K562 (cell line): ENCODE measurements around the gene GEMIN2. TPM values are rescaled to one million over a fixed set of nuclear protein-coding genes. Genes with fewer than 3 reads are reported as not detected.
A peak's percentile ranks its signal among the peaks of the same experiment; 100 is the strongest.

Experiments
- ATAC-seq: fragments of 200-7000 bp; cut with Tn5 transposase; 3 replicates; pipeline ENCODE4 v1.9.1; 2020; ENCODE audit warnings: moderate library complexity
- BruUV-seq: library from RNA; stranded (reverse); fragments of 400-500 nt; replicated peaks from 2 replicates; lab custom pipeline; 2021; lab: Mats Ljungman, UMichigan
- CTCF ChIA-PET: fragments of 300-600 bp; formaldehyde crosslinking; extraction: SDS; loops from one replicate; lab custom pipeline; 2021; ENCODE audit warnings: low intra/inter-chr PET ratio; lab: Yijun Ruan, JAX
- POLR2A ChIA-PET: fragments of 300-600, 350-650 bp; sonication (Branson Sonifier 250); formaldehyde crosslinking; extraction: SDS; loops from one replicate; lab custom pipeline; 2021; ENCODE audit warnings: antibody characterized with exemption, inconsistent platforms; lab: Yijun Ruan, JAX
- DNase-seq, 4 experiments: peaks; one replicate each; pipeline versions ENCODE4 v3.0.0 to v3.0.0-alpha.2; 2011 to 2018; ENCODE audit warnings: low spot score in 3 of 4, mixed read lengths in 3 of 4; ENCODE audit errors: extremely low read depth in 1 of 4
- FAIRE-seq: peaks from 2 replicates; lab custom pipeline; 2011; peaks lifted over from hg19 to GRCh38; lab: Jason Lieb, UNC
- H2AFZ ChIP-seq: 2 replicates; pipeline ENCODE4 v1.6.0; 2011; ENCODE audit warnings: low read depth, low read length, control low read depth, inconsistent platforms
- H3K27ac ChIP-seq: fragments of 200-600 bp; 3 replicates; pipeline ENCODE4 v1.8.0; 2011; ENCODE audit warnings: low read depth, mild to moderate bottlenecking, control low read depth, inconsistent platforms, low read length, moderate library complexity, mixed read lengths; ENCODE audit errors: extremely low read depth
- H3K27me3 ChIP-seq, 2 experiments: fragments of 300-600 bp in 1 of 2; 2 replicates in 1 of 2; 3 replicates in 1 of 2; pipeline versions ENCODE4 v1.6.0 to v1.8.0; 2011; ENCODE audit warnings: inconsistent platforms in 2 of 2, low read length in 2 of 2, mild to moderate bottlenecking in 1 of 2, mixed read lengths in 1 of 2, moderate library complexity in 1 of 2; ENCODE audit not compliant: control insufficient read depth in 2 of 2, insufficient read depth in 2 of 2
- H3K36me3 ChIP-seq: fragments of 300-600 bp; 3 replicates; pipeline ENCODE4 v1.8.0; 2011; ENCODE audit warnings: mild to moderate bottlenecking, low read length, inconsistent platforms; ENCODE audit not compliant: control insufficient read depth, insufficient read depth
- H3K4me1 ChIP-seq, 2 experiments: fragments of 200-600 bp in 1 of 2; replicated peaks in 1 of 2; 2 replicates in 1 of 2; 3 replicates in 1 of 2; pipeline versions ENCODE4 v1.5.1 to v1.8.0; 2011; ENCODE audit warnings: inconsistent platforms in 2 of 2, low read length in 2 of 2, mild to moderate bottlenecking in 1 of 2, mixed read lengths in 1 of 2, moderate library complexity in 1 of 2; ENCODE audit not compliant: control insufficient read depth in 2 of 2, insufficient read depth in 2 of 2
- H3K4me2 ChIP-seq: 2 replicates; pipeline ENCODE4 v1.6.1; 2011; ENCODE audit warnings: low read length, control low read depth, inconsistent platforms, mixed read lengths; ENCODE audit not compliant: insufficient read depth
- H3K4me3 ChIP-seq: fragments of 200-600 bp; sonication (generic), shearing (Covaris generic); 2 replicates; pipeline ENCODE4 v1.5.1; 2016; ENCODE audit warnings: control low read depth, inconsistent platforms
- H3K79me2 ChIP-seq: fragments of 200-600 bp; 3 replicates; pipeline ENCODE4 v1.8.0; 2011; ENCODE audit warnings: low read length, inconsistent platforms; ENCODE audit not compliant: control insufficient read depth, insufficient read depth
- H3K9ac ChIP-seq, 2 experiments: 2 replicates each; pipeline versions ENCODE4 v1.6.0 to v1.6.1; 2011; ENCODE audit warnings: low read depth in 2 of 2, low read length in 2 of 2, control low read depth in 1 of 2, inconsistent platforms in 1 of 2, mild to moderate bottlenecking in 1 of 2, mixed read lengths in 1 of 2; ENCODE audit not compliant: insufficient read depth in 1 of 2
- H3K9me1 ChIP-seq: one replicate; pipeline ENCODE4 v1.6.0; 2011; ENCODE audit warnings: inconsistent platforms, mild to moderate bottlenecking, low read length, moderate library complexity; ENCODE audit not compliant: control insufficient read depth, insufficient read depth
- H3K9me3 ChIP-seq: replicated peaks from 2 replicates; pipeline ENCODE4 v1.5.1; 2011; ENCODE audit warnings: low read depth, low read length, inconsistent platforms; ENCODE audit not compliant: control insufficient read depth, insufficient read depth
- H4K20me1 ChIP-seq: replicated peaks from 2 replicates; pipeline ENCODE4 v1.6.1; 2011; ENCODE audit warnings: low read length, inconsistent platforms, mixed read lengths; ENCODE audit not compliant: control insufficient read depth, insufficient read depth
- CEBPB ChIP-seq: fragments of 450-650 bp; IDR thresholded peaks from 2 replicates; pipeline ENCODE4 v1.6.1; 2016; ENCODE audit warnings: missing genetic modification characterization, missing compliant biosample characterization
- CREB3 ChIP-seq: fragments of 450-650 bp; conservative IDR thresholded peaks from 2 replicates; pipeline ENCODE4 v1.6.1; 2016; ENCODE audit warnings: missing genetic modification characterization, low read depth, mild to moderate bottlenecking, missing compliant biosample characterization, moderate library complexity
- E2F1 ChIP-seq: sonication (generic); formaldehyde crosslinking; IDR thresholded peaks from 2 replicates; pipeline ENCODE4 v1.8.1; 2023; ENCODE audit warnings: mild to moderate bottlenecking, missing genetic modification reagents, moderate library complexity
- E2F4 ChIP-seq: sonication (generic); formaldehyde crosslinking; IDR thresholded peaks from 2 replicates; pipeline ENCODE4 v1.8.0; 2022; ENCODE audit warnings: mild to moderate bottlenecking, low read depth, missing genetic modification reagents
- IRF9 ChIP-seq: fragments of 450-650 bp; IDR thresholded peaks from 2 replicates; pipeline ENCODE4 v1.6.1; 2016; ENCODE audit warnings: missing biosample characterization, missing genetic modification characterization
- MAFG ChIP-seq: fragments of 450-650 bp; conservative IDR thresholded peaks from 2 replicates; pipeline ENCODE4 v1.6.1; 2016; ENCODE audit warnings: missing genetic modification characterization, missing compliant biosample characterization
- NELFE ChIP-seq: IDR thresholded peaks from 2 replicates; pipeline ENCODE4 v1.6.1; 2011; ENCODE audit warnings: mild to moderate bottlenecking; ENCODE audit not compliant: insufficient read depth, insufficient read length
- XRCC4 ChIP-seq: IDR thresholded peaks from one replicate; pipeline ENCODE4 v1.6.1; 2011; ENCODE audit not compliant: insufficient read depth, insufficient read length; ENCODE audit errors: extremely low read depth
- WGBS: fragments of 100-300 bp; shearing (Covaris generic); methylation state at CpG from one replicate; pipeline ENCODE4 v1.1.6; 2016; ENCODE audit warnings: low coverage, mixed read lengths; ENCODE audit not compliant: insufficient coverage; ENCODE audit errors: missing lambda C conversion rate; 5-methylcytosine and 5-hydroxymethylcytosine counted together
- in situ Hi-C: fragments of 300-500 bp; cut with MboI; formaldehyde crosslinking; loops from 4 replicates; pipeline ENCODE4 v1.15.0; 2018; ENCODE audit warnings: inconsistent platforms, mixed read lengths
- intact Hi-C: fragments of 100-400 bp; cut with micrococcal nuclease; formaldehyde crosslinking; loops from 2 replicates; pipeline ENCODE4 v1.14.2; 2022
- polyA plus RNA-seq, 8 experiments: library from polyadenylated mRNA; depleted of rRNA in 4 of 8; stranded (reverse) in 5 of 8; unstranded in 3 of 8; fragments of >200 nt; fragmentation: Nextera tagmentation in 2 of 8; fragmentation: Illumina TruSeq in 1 of 8; extraction: Ambion mirVana in 2 of 8; extraction: Trizol in 1 of 8; gene quantifications; 2 replicates each; pipeline versions ENCODE4 v1.2.1 to v1.2.3, GENCODE V29; 2011 to 2014; ENCODE audit warnings: inconsistent platforms in 1 of 8, missing spikeins in 1 of 8
- total RNA-seq, 7 experiments: library from RNA; depleted of rRNA in 6 of 7; stranded (reverse); fragments of >200 nt in 6 of 7; fragmentation: Illumina TruSeq in 2 of 7; extraction: Trizol in 2 of 7; gene quantifications; 2 replicates each; pipeline versions ENCODE4 v1.2.1 to v1.2.3, GENCODE V29; 2011 to 2021; ENCODE audit warnings: low replicate concordance in 1 of 7

GEMIN2 gene
- total and polyA plus RNA-seq, 9 of the 15 experiments (the other 6 are each of a cell fraction or from before 2014, with no cell fraction given) = 23.0 to 87.6 (median 45.5) TPM

- FAIRE-seq = no peak
- CTCF ChIA-PET = no interaction called here
These were observed 44.2 kb upstream of the GEMIN2 start for GRCh38 chr14:39069923-39070322.

More at GRCh38 chr14:39069923-39070322, 44.2 kb upstream of the GEMIN2 start:
- Histone ChIP-seq H3K79me2 (no peaks in the 10 kb centered on the region), H3K4me2 (no peak overlapping the region), H2AFZ (no peak overlapping the region), H4K20me1 (no peaks in the 10 kb centered on the region), H3K9me3 (no peaks in the 10 kb centered on the region), H3K9me1 (no peaks in the 10 kb centered on the region), H3K27me3 (no peaks in the 10 kb centered on the region), H3K27ac (no peak overlapping the region), H3K4me1 (no peaks in the 10 kb centered on the region), H3K9ac (no peak overlapping the region), H3K4me3 (no peak overlapping the region), H3K36me3 (peaks cover 11% of the 10 kb centered on the region; the same call in 1 of the 3 replicates)
- BruUV-seq = no TSS peak
- POLR2A ChIA-PET = no interaction called here
- 90% methylated on average over 5 of the region's 5 CpGs for WGBS
- intact Hi-C loops = no loop called here
- TF ChIP-seq NELFE (no peak), CEBPB (tag) (0 out of 2 replicates have a peak, but pooled peaks have one; percentile 10), MAFG (no peak), XRCC4 (no peak), CREB3 (tag) (no peak), IRF9 (tag) (no peak), E2F4 (CRISPR knock-in tag) (no peak), E2F1 (CRISPR knock-in tag) (no peak)
- in situ Hi-C loops = no loop called here
- no peak for DNase-seq
- no peak for ATAC-seq
